Measurements from ENCODE around the gene SYS1. TPM values are rescaled to one million over a fixed set of nuclear protein-coding genes. Genes with fewer than 3 reads are reported as not detected.

SYS1 gene
- total RNA-seq, 4 donors from 2014 or later: 19.2 to 35.6 (median 25.2) TPM

- Histone ChIP-seq H3K36me3 (no peaks in the 10 kb centered on the region), H3K27me3 (peaks cover 0 to 32% of the 10 kb centered on the region in 2 donors), H3K4me3 (no peak overlapping the region), H3K27ac (no peak overlapping the region), H3K4me1 (peaks cover 0 to 20% (median 1%) of the 10 kb centered on the region in 4 donors), H3K9me3 (no peaks in the 10 kb centered on the region)
- TF ChIP-seq CTCF (IDR thresholded peaks at IDR 0.05) (no peak), EP300 (IDR thresholded peaks at IDR 0.05) (no peak), POLR2A (IDR thresholded peaks at IDR 0.05) (no peak)
- WGBS, 2 donors: 57 to 86% methylated on average over 3 of the region's 3 CpGs
- DNase-seq (ENCODE audit: low spot score in 2 of 2): no peak
Observed at GRCh38 chr20:45317826-45318225, 45.1 kb upstream of the SYS1 start.

GRCh38 chr20:45318386-45318939 is 44.5 kb upstream of the SYS1 start:
- peaks cover 0 to 20% (median 2%) of the 10 kb centered on the region in 4 donors for H3K4me1 ChIP-seq
- no peaks in the 10 kb centered on the region for H3K9me3 ChIP-seq
- no peaks in the 10 kb centered on the region for H3K36me3 ChIP-seq
- 75 to 78% methylated on average over 7 of the region's 7 CpGs for WGBS, 2 donors
- H3K27ac ChIP-seq: no peak overlapping the region
- peaks cover 0 to 32% of the 10 kb centered on the region in 2 donors for H3K27me3 ChIP-seq
- no peak for DNase-seq (ENCODE audit: low spot score in 2 of 2)
- H3K4me3 ChIP-seq: no peak overlapping the region
- TF ChIP-seq EP300 (IDR thresholded peaks at IDR 0.05): no peak
- no peak for TF ChIP-seq POLR2A (IDR thresholded peaks at IDR 0.05)
- TF ChIP-seq CTCF (IDR thresholded peaks at IDR 0.05): no peak

- TF ChIP-seq POLR2A (IDR thresholded peaks at IDR 0.05) (no peak), EP300 (IDR thresholded peaks at IDR 0.05) (no peak), CTCF (IDR thresholded peaks at IDR 0.05) (no peak)
- no peaks in the 10 kb centered on the region for H3K9me3 ChIP-seq
- DNase-seq (ENCODE audit: low spot score in 2 of 2): no peak
- H3K27me3 ChIP-seq: peaks cover 0 to 29% of the 10 kb centered on the region in 2 donors
- peaks cover 0 to 20% (median 2%) of the 10 kb centered on the region in 4 donors for H3K4me1 ChIP-seq
- 79 to 83% methylated on average over 2 of the region's 2 CpGs for WGBS, 2 donors
- no peak overlapping the region for H3K27ac ChIP-seq
- no peaks in the 10 kb centered on the region for H3K36me3 ChIP-seq
- no peak overlapping the region for H3K4me3 ChIP-seq
Observed at GRCh38 chr20:45318948-45319347, 44.0 kb upstream of the SYS1 start.

- Histone ChIP-seq H3K27me3 (peaks cover 0 to 10% of the 10 kb centered on the region in 2 donors), H3K27ac (no peak overlapping the region), H3K4me1 (peaks cover 0 to 15% (median 2%) of the 10 kb centered on the region in 4 donors), H3K9me3 (no peaks in the 10 kb centered on the region), H3K36me3 (peaks cover 0 to 15% (median 0%) of the 10 kb centered on the region in 3 donors), H3K4me3 (no peak overlapping the region)
- DNase-seq (ENCODE audit: low spot score in 2 of 2): no peak
- TF ChIP-seq CTCF (IDR thresholded peaks at IDR 0.05) (no peak), EP300 (IDR thresholded peaks at IDR 0.05) (no peak), POLR2A (IDR thresholded peaks at IDR 0.05) (no peak)
- 80 to 88% methylated on average over 5 of the region's 5 CpGs for WGBS, 2 donors
Observed at GRCh38 chr20:45320948-45321595, 41.9 kb upstream of the SYS1 start.

- H3K36me3 ChIP-seq: peaks cover 0 to 31% (median 0%) of the 10 kb centered on the region in 3 donors
- peak overlapping the region in 2 of 4 donors; percentile 13 to 23 for H3K27ac ChIP-seq
- DNase-seq (ENCODE audit: low spot score in 2 of 2): peak in 1 of 2 donors; percentile 53
- no peak overlapping the region for H3K4me3 ChIP-seq
- WGBS, 2 donors: 43 to 58% methylated on average over 6 to 7 of the region's 7 CpGs
- peaks cover 0 to 9% (median 2%) of the 10 kb centered on the region in 4 donors for H3K4me1 ChIP-seq
- no peaks in the 10 kb centered on the region for H3K9me3 ChIP-seq
- TF ChIP-seq EP300 (IDR thresholded peaks at IDR 0.05) (peak; percentile 33 to 53), CTCF (IDR thresholded peaks at IDR 0.05) (peak; percentile 25 to 66 (median 34)), POLR2A (IDR thresholded peaks at IDR 0.05) (no peak)
- H3K27me3 ChIP-seq: no peaks in the 10 kb centered on the region
Observed at GRCh38 chr20:45322952-45323383, 40.0 kb upstream of the SYS1 start.
